Measurements from ENCODE around the gene PEPD. TPM values are rescaled to one million over a fixed set of nuclear protein-coding genes. Genes with fewer than 3 reads are reported as not detected.
"Not testable (repeated sequence)": the region's sequence is repeated elsewhere in the genome, so short reads cannot be mapped to it uniquely, and the experiment has no call there.

PEPD gene
- total and polyA plus RNA-seq, 2 experiments from 2014 or later = 141 to 175 TPM

- Histone ChIP-seq H3K27me3 (no peaks in the 10 kb centered on the region), H2AFZ (no peak overlapping the region), H3K4me2 (no peak overlapping the region), H3K4me1 (ENCODE audit: insufficient read depth) (no peaks in the 10 kb centered on the region), H3K9me2 (replicated peaks; ENCODE audit: insufficient read depth) (no peaks in the 10 kb centered on the region), H3K27ac (no peak overlapping the region), H4K20me1 (ENCODE audit: insufficient read depth, poor library complexity, severe bottlenecking) (no peaks in the 10 kb centered on the region), H3K4me3 (no peak overlapping the region), H3K36me3 (replicated peaks; ENCODE audit: insufficient read depth, low read depth) (no peaks in the 10 kb centered on the region), H3K79me2 (no peaks in the 10 kb centered on the region), H3K9me3 (ENCODE audit: low read depth) (no peaks in the 10 kb centered on the region)
- no peak for DNase-seq (ENCODE audit: low spot score)
- 93% methylated on average over 8 of the region's 8 CpGs for WGBS (ENCODE audit: low lambda C conversion rate, missing lambda C conversion rate)
- no peak for TF ChIP-seq EZH2phosphoT487 (IDR thresholded peaks at IDR 0.05; ENCODE audit: low read depth, severe bottlenecking, unreplicated experiment)
- no peak for TF ChIP-seq EZH2 (IDR thresholded peaks at IDR 0.05; ENCODE audit: borderline replicate concordance)
- no peak for TF ChIP-seq CTCF (IDR thresholded peaks at IDR 0.05; ENCODE audit: poor library complexity)
Observed at GRCh38 chr19:33492951-33493350, 28.6 kb downstream of the PEPD start.

GRCh38 chr19:33492090-33492489 is 29.5 kb downstream of the PEPD start:
- H3K4me1 ChIP-seq (ENCODE audit: insufficient read depth) = no peaks in the 10 kb centered on the region
- H3K79me2 ChIP-seq = no peaks in the 10 kb centered on the region
- no peak overlapping the region for H3K27ac ChIP-seq
- H3K4me2 ChIP-seq = no peak overlapping the region
- WGBS (ENCODE audit: low lambda C conversion rate, missing lambda C conversion rate) = 98% methylated on average over 7 of the region's 7 CpGs
- no peak overlapping the region for H2AFZ ChIP-seq
- H3K27me3 ChIP-seq = no peaks in the 10 kb centered on the region
- no peaks in the 10 kb centered on the region for H3K9me3 ChIP-seq (ENCODE audit: low read depth)
- no peaks in the 10 kb centered on the region for H3K9me2 ChIP-seq (replicated peaks; ENCODE audit: insufficient read depth)
- no peaks in the 10 kb centered on the region for H4K20me1 ChIP-seq (ENCODE audit: insufficient read depth, poor library complexity, severe bottlenecking)
- no peak overlapping the region for H3K4me3 ChIP-seq
- TF ChIP-seq EZH2 (IDR thresholded peaks at IDR 0.05; ENCODE audit: borderline replicate concordance) (no peak), EZH2phosphoT487 (IDR thresholded peaks at IDR 0.05; ENCODE audit: low read depth, severe bottlenecking, unreplicated experiment) (no peak), CTCF (IDR thresholded peaks at IDR 0.05; ENCODE audit: poor library complexity) (no peak)
- no peak for DNase-seq (ENCODE audit: low spot score)
- no peaks in the 10 kb centered on the region for H3K36me3 ChIP-seq (replicated peaks; ENCODE audit: insufficient read depth, low read depth)

- H3K27ac ChIP-seq; H3K4me2 ChIP-seq; H3K9me2 ChIP-seq (replicated peaks; ENCODE audit: insufficient read depth); H4K20me1 ChIP-seq (ENCODE audit: insufficient read depth, poor library complexity, severe bottlenecking); H2AFZ ChIP-seq; H3K36me3 ChIP-seq (replicated peaks; ENCODE audit: insufficient read depth, low read depth); H3K27me3 ChIP-seq; DNase-seq (ENCODE audit: low spot score); H3K79me2 ChIP-seq; H3K4me1 ChIP-seq (ENCODE audit: insufficient read depth); H3K4me3 ChIP-seq; H3K9me3 ChIP-seq (ENCODE audit: low read depth): not testable (repeated sequence)
- WGBS (ENCODE audit: low lambda C conversion rate, missing lambda C conversion rate) = 93% methylated on average over 8 of the region's 8 CpGs
Observed at GRCh38 chr19:33490596-33490995, 31.0 kb downstream of the PEPD start.

- Histone ChIP-seq H3K4me2 (no peak overlapping the region), H3K27me3 (no peaks in the 10 kb centered on the region), H3K4me1 (ENCODE audit: insufficient read depth) (no peaks in the 10 kb centered on the region), H2AFZ (no peak overlapping the region), H3K9me2 (replicated peaks; ENCODE audit: insufficient read depth) (no peaks in the 10 kb centered on the region), H3K36me3 (replicated peaks; ENCODE audit: insufficient read depth, low read depth) (no peaks in the 10 kb centered on the region), H3K27ac (no peak overlapping the region), H4K20me1 (ENCODE audit: insufficient read depth, poor library complexity, severe bottlenecking) (no peaks in the 10 kb centered on the region), H3K79me2 (no peaks in the 10 kb centered on the region), H3K9me3 (ENCODE audit: low read depth) (no peaks in the 10 kb centered on the region), H3K4me3 (no peak overlapping the region)
- 96% methylated on average over 9 of the region's 9 CpGs for WGBS (ENCODE audit: low lambda C conversion rate, missing lambda C conversion rate)
- no peak for DNase-seq (ENCODE audit: low spot score)
- TF ChIP-seq EZH2 (IDR thresholded peaks at IDR 0.05; ENCODE audit: borderline replicate concordance) (no peak), CTCF (IDR thresholded peaks at IDR 0.05; ENCODE audit: poor library complexity) (no peak), EZH2phosphoT487 (IDR thresholded peaks at IDR 0.05; ENCODE audit: low read depth, severe bottlenecking, unreplicated experiment) (no peak)
Observed at GRCh38 chr19:33490041-33490451, 31.5 kb downstream of the PEPD start.

Data from hepatocyte (in vitro differentiated cells).